Right atrium auricular region (tissue), 2 donors: ENCODE measurements around the gene PLPPR3. TPM values are rescaled to one million over a fixed set of nuclear protein-coding genes. Genes with fewer than 3 reads are reported as not detected.

Experiments used
- DNase-seq: peaks from one replicate; pipeline ENCODE4 v3.0.0-alpha.2; 2019; ENCODE audit warnings: low spot score
- H3K27ac ChIP-seq, 2 donors: fragments of 200-600 bp; sonication (generic); 1 replicate in 1 of 2; 2 replicates in 1 of 2; pipeline ENCODE4 v1.5.1; 2016 to 2019
- H3K27me3 ChIP-seq, 2 donors: fragments of 200-600 bp; sonication (generic); one replicate each; pipeline versions ENCODE4 v1.5.1 to v1.6.0; 2017 to 2019
- H3K36me3 ChIP-seq: fragments of 200-600 bp; sonication (generic); one replicate; pipeline ENCODE4 v1.5.1; 2016
- H3K4me1 ChIP-seq, 2 donors: fragments of 200-600 bp; sonication (generic); one replicate each; pipeline versions ENCODE4 v1.5.1 to v1.6.0; 2017 to 2019
- H3K4me3 ChIP-seq, 2 donors: fragments of 200-600 bp; sonication (generic); 1 replicate in 1 of 2; 2 replicates in 1 of 2; pipeline ENCODE4 v1.5.1; 2017 to 2019; ENCODE audit warnings: mild to moderate bottlenecking in 1 of 2, moderate library complexity in 1 of 2
- H3K9me3 ChIP-seq, 2 donors: fragments of 200-600 bp; sonication (generic); one replicate each; pipeline ENCODE4 v1.5.1; 2019
- CTCF ChIP-seq, 2 donors: fragments of 200-600 bp; sonication (generic); IDR thresholded peaks; one replicate each; pipeline ENCODE4 v1.5.1; 2019; ENCODE audit warnings: antibody characterized with exemption in 2 of 2
- microRNA counts, 2 donors: library from miRNA; unstranded; fragments of <30 nt; microRNA quantifications; one replicate each; lab custom pipeline; 2016 to 2017
- microRNA-seq, 2 donors: library from miRNA; unstranded; fragments of <30 nt; microRNA quantifications; one replicate each; pipeline ENCODE4, GENCODE V29; 2016 to 2017; ENCODE audit warnings: borderline number of aligned reads in 2 of 2, borderline replicate concordance in 1 of 2
- total RNA-seq, 2 donors: library from RNA; depleted of rRNA; stranded (reverse); fragments of >200 nt; gene quantifications; one replicate each; pipeline ENCODE4 v1.1.0, GENCODE V29; 2016

PLPPR3 gene
- total RNA-seq, 2 donors from 2014 or later = not detected

GRCh38 chr19:765179-765738 is 56.5 kb downstream of the PLPPR3 start:
- DNase-seq = no peak
- Histone ChIP-seq H3K27ac (no peak overlapping the region), H3K36me3 (no peaks in the 10 kb centered on the region), H3K4me3 (no peak overlapping the region), H3K9me3 (no peaks in the 10 kb centered on the region), H3K4me1 (peaks cover 0 to under 1% of the 10 kb centered on the region in 2 donors), H3K27me3 (no peaks in the 10 kb centered on the region)
- TF ChIP-seq CTCF (IDR thresholded peaks at IDR 0.05) = no peak

GRCh38 chr19:764301-764700 is 57.5 kb downstream of the PLPPR3 start:
- Histone ChIP-seq H3K4me3 (no peak overlapping the region), H3K9me3 (no peaks in the 10 kb centered on the region), H3K27me3 (no peaks in the 10 kb centered on the region), H3K4me1 (no peaks in the 10 kb centered on the region), H3K36me3 (no peaks in the 10 kb centered on the region), H3K27ac (no peak overlapping the region)
- no peak for DNase-seq
- TF ChIP-seq CTCF (IDR thresholded peaks at IDR 0.05) = no peak

- no peak for TF ChIP-seq CTCF (IDR thresholded peaks at IDR 0.05)
- Histone ChIP-seq H3K4me1 (no peaks in the 10 kb centered on the region), H3K4me3 (no peak overlapping the region), H3K27ac (no peak overlapping the region), H3K9me3 (peaks cover 0 to 2% of the 10 kb centered on the region in 2 donors), H3K36me3 (no peaks in the 10 kb centered on the region), H3K27me3 (no peaks in the 10 kb centered on the region)
- no peak for DNase-seq
These were observed 57.9 kb downstream of the PLPPR3 start for GRCh38 chr19:763869-764268.

GRCh38 chr19:763181-763580 is 58.6 kb downstream of the PLPPR3 start:
- Histone ChIP-seq H3K27me3 (no peaks in the 10 kb centered on the region), H3K9me3 (peaks cover 0 to 9% of the 10 kb centered on the region in 2 donors), H3K4me1 (no peaks in the 10 kb centered on the region), H3K27ac (no peak overlapping the region), H3K4me3 (no peak overlapping the region), H3K36me3 (no peaks in the 10 kb centered on the region)
- TF ChIP-seq CTCF (IDR thresholded peaks at IDR 0.05) = no peak
- DNase-seq = no peak

MicroRNAs within 50 kb of the gene (microRNA counts, 767-probe panel; counts per million panel counts)
- microRNA hsa-miR-3187-3p (lab: Ali Mortazavi, UCI) = 0 to 1,992 counts per million in 2 donors

Small RNA genes within 50 kb of the gene (microRNA-seq; reads per million reads assigned to microRNA genes)
- gene MIR3187 (0 to 2.8 reads per million in 2 donors), gene MIR4745 (0 to 0.71 reads per million in 2 donors)

Other genes starting within 250 kb of the PLPPR3 start
- 1,000 to 10,000 TPM; 1,033 to 1,569 TPM for gene BSG, start 249.4 kb downstream of the PLPPR3 start, total RNA-seq
- gene HCN2, start 232.1 kb downstream of the PLPPR3 start, total RNA-seq = 10 to 100 TPM in 1 of 2 donors, 1 to 10 TPM in 1; 1.4 to 11.1 TPM
- 10 to 100 TPM; 24.5 to 30.4 TPM for gene POLRMT, start 188.4 kb downstream of the PLPPR3 start, total RNA-seq
- gene FGF22, start 182.1 kb downstream of the PLPPR3 start, total RNA-seq = under 1 TPM; 0.35 to 0.37 TPM
- 10 to 100 TPM; 53.3 to 68.5 TPM for gene RNF126, start 158.7 kb downstream of the PLPPR3 start, total RNA-seq
- gene FSTL3, start 145.6 kb downstream of the PLPPR3 start, total RNA-seq = 100 to 1,000 TPM in 1 of 2 donors, 10 to 100 TPM in 1; 64.4 to 437 TPM
- not detected for gene PRSS57, start 126.5 kb downstream of the PLPPR3 start, total RNA-seq
- 10 to 100 TPM; 28.7 to 64.9 TPM for gene PALM, start 113.0 kb downstream of the PLPPR3 start, total RNA-seq
- gene MISP, start 70.8 kb downstream of the PLPPR3 start, total RNA-seq = 1 to 10 TPM in 1 of 2 donors, under 1 TPM in 1; 0.96 to 1.5 TPM
- 10 to 100 TPM; 49.4 to 73.9 TPM for gene PTBP1, start 24.5 kb downstream of the PLPPR3 start, total RNA-seq
- not detected for gene AZU1, start 5.9 kb upstream of the PLPPR3 start, total RNA-seq
- gene PRTN3, start 19.0 kb upstream of the PLPPR3 start, total RNA-seq = not detected
- gene ELANE, start 30.3 kb upstream of the PLPPR3 start, total RNA-seq = under 1 TPM; 0.67 to 0.83 TPM
- gene CFD, start 37.7 kb upstream of the PLPPR3 start, total RNA-seq = 100 to 1,000 TPM; 133 to 652 TPM
- 10 to 100 TPM; 17.7 to 26.5 TPM for gene MED16, start 71.2 kb upstream of the PLPPR3 start, total RNA-seq
- not detected for gene RNU6-9, start 71.5 kb upstream of the PLPPR3 start, total RNA-seq
- gene R3HDM4, start 91.3 kb upstream of the PLPPR3 start, total RNA-seq = 10 to 100 TPM; 19.5 to 30.4 TPM
- gene KISS1R, start 95.4 kb upstream of the PLPPR3 start, total RNA-seq = not detected
- gene ARID3A, start 104.1 kb upstream of the PLPPR3 start, total RNA-seq = 1 to 10 TPM; 1.7 to 3.4 TPM
- 10 to 100 TPM; 13.3 to 24.9 TPM for gene WDR18, start 162.4 kb upstream of the PLPPR3 start, total RNA-seq
- under 1 TPM in 1 of 2 donors, not detected in 1; 0.12 TPM for gene GRIN3B, start 178.5 kb upstream of the PLPPR3 start, total RNA-seq
- gene TMEM259, start 199.2 kb upstream of the PLPPR3 start, total RNA-seq = 100 to 1,000 TPM; 129 to 170 TPM
- not detected for gene RNU6-2, start 199.6 kb upstream of the PLPPR3 start, total RNA-seq
- 10 to 100 TPM; 47.8 to 48.5 TPM for gene CNN2, start 204.7 kb upstream of the PLPPR3 start, total RNA-seq
- 1 to 10 TPM; 4.8 to 5.9 TPM for gene ABCA7, start 218.2 kb upstream of the PLPPR3 start, total RNA-seq
- 10 to 100 TPM in 1 of 2 donors, 1 to 10 TPM in 1; 5.2 to 12.8 TPM for gene ARHGAP45, start 245.2 kb upstream of the PLPPR3 start, total RNA-seq